GM18502 (cell line): ENCODE measurements around the gene CLN5.

Experiments used
- ATAC-seq: cut with Tn5 transposase; IDR thresholded peaks from one replicate; pipeline ENCODE4 v1.9.1; 2021; ENCODE audit warnings: mild to moderate bottlenecking; ENCODE audit not compliant: unreplicated experiment, poor library complexity

CLN5 gene

GRCh38 chr13:77014906-77015685, 23.2 kb downstream of the CLN5 start:
- no peak for ATAC-seq

GRCh38 chr13:77016251-77016812, 24.5 kb downstream of the CLN5 start:
- no peak for ATAC-seq

- ATAC-seq = no peak
Observed at GRCh38 chr13:77016888-77017623, 25.2 kb downstream of the CLN5 start.

GRCh38 chr13:77019756-77020155, 27.9 kb downstream of the CLN5 start:
- ATAC-seq = no peak

- ATAC-seq = no peak
Observed at GRCh38 chr13:77022341-77022740, 30.5 kb downstream of the CLN5 start.

GRCh38 chr13:77026255-77026860, 34.5 kb downstream of the CLN5 start:
- peak; percentile 56 for ATAC-seq

- peak; percentile 65 for ATAC-seq
Observed at GRCh38 chr13:77026861-77027621, 35.2 kb downstream of the CLN5 start, which contains the start of gene FBXL3. FBXL3 (minus strand) TSS chr13:77027159; CDS start chr13:77021860, 5,299 bp downstream.

GRCh38 chr13:77028202-77028601, 36.3 kb downstream of the CLN5 start:
- ATAC-seq = no peak

- no peak for ATAC-seq
Observed at GRCh38 chr13:77029436-77029835, 37.6 kb downstream of the CLN5 start.

- ATAC-seq = no peak
Observed at GRCh38 chr13:77031656-77032243, 39.9 kb downstream of the CLN5 start.

GRCh38 chr13:77033717-77034302, 41.9 kb downstream of the CLN5 start:
- ATAC-seq = no peak

GRCh38 chr13:77034881-77035280, 43.0 kb downstream of the CLN5 start:
- no peak for ATAC-seq

- no peak for ATAC-seq
Observed at GRCh38 chr13:77036279-77036678, 44.4 kb downstream of the CLN5 start.

GRCh38 chr13:77038907-77039480, 47.1 kb downstream of the CLN5 start:
- ATAC-seq = no peak

- ATAC-seq = no peak
Observed at GRCh38 chr13:77040076-77040475, 48.2 kb downstream of the CLN5 start.

GRCh38 chr13:77040835-77041234, 49.0 kb downstream of the CLN5 start:
- ATAC-seq = no peak

- ATAC-seq = no peak
Observed at GRCh38 chr13:77042566-77043177, 50.8 kb downstream of the CLN5 start.

GRCh38 chr13:77047649-77048343, 55.9 kb downstream of the CLN5 start:
- no peak for ATAC-seq
